Activated CD4-positive, alpha-beta memory T cell treated with anti-CD3 and anti-CD28 coated beads, Interleukin-2, amount 10 ng/mL, durations not matched to agents 7 days and 5 days (primary cell): ENCODE measurements around the gene NCBP1. TPM values are rescaled to one million over a fixed set of nuclear protein-coding genes. Genes with fewer than 3 reads are reported as not detected.

Experiments
- CTCF ChIA-PET: fragments of 350-600 bp; sonication (Branson Sonifier 250); formaldehyde crosslinking; loops from one replicate; lab custom pipeline; 2021; ENCODE audit warnings: antibody characterized with exemption, inconsistent platforms; lab: Charles Lee
- POLR2A ChIA-PET: fragments of 350-600 bp; sonication (Branson Sonifier 250); formaldehyde crosslinking; loops from one replicate; lab custom pipeline; 2021; ENCODE audit warnings: antibody characterized with exemption; lab: Charles Lee
- DNase-seq: peaks from one replicate; pipeline ENCODE4 v3.0.0-alpha.2; 2020
- H3K27ac Mint-ChIP-seq: one replicate; pipeline ENCODE4 v1.8.0; 2021; ENCODE audit warnings: mild to moderate bottlenecking, mixed read lengths
- H3K27me3 Mint-ChIP-seq: one replicate; pipeline ENCODE4 v1.8.0; 2021; ENCODE audit warnings: mixed read lengths
- H3K36me3 Mint-ChIP-seq: one replicate; pipeline ENCODE4 v1.8.0; 2021; ENCODE audit warnings: low read depth, mixed read lengths
- H3K4me1 Mint-ChIP-seq: one replicate; pipeline ENCODE4 v1.8.0; 2021; ENCODE audit warnings: mixed read lengths
- H3K4me3 Mint-ChIP-seq: one replicate; pipeline ENCODE4 v1.8.0; 2021; ENCODE audit warnings: mild to moderate bottlenecking, mixed read lengths
- H3K9me3 Mint-ChIP-seq: one replicate; pipeline ENCODE4 v1.8.0; 2021; ENCODE audit warnings: mixed read lengths
- total RNA-seq, 2 experiments: library from RNA; stranded (reverse); gene quantifications; one replicate each; pipeline ENCODE4 v1.2.3, GENCODE V29; 2021

NCBP1 gene
- total RNA-seq, 2 experiments from 2014 or later, result 34.5 to 36.5 TPM

DNA sequence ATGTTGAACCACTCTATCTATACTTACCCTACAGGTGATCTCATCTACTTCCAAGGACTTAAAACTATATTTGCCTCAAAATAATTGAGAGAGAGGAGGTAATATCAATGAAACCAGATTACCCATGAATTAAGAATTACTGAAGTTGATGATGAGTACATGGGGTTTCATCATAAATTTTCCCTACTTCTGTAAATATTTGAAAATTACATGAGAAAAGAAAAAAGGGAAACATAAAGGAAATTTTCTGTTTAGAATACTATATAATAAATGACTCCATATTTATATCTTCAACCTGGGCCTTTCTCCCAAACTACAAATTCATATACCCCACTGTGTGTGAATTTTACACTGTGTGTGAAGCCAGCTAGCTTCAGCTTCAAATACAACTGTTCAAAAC, 3.0 kb upstream of the NCBP1 start:
- Mint-ChIP-seq H3K4me3 (no peak overlapping the region), H3K27me3 (no peaks in the 10 kb centered on the region), H3K27ac (no peak overlapping the region), H3K36me3 (peaks cover 9% of the 10 kb centered on the region), H3K4me1 (peaks cover 31% of the 10 kb centered on the region), H3K9me3 (no peaks in the 10 kb centered on the region)
- ChIA-PET CTCF (interaction anchor here (3.6 to 3.9 kb wide), 2 partner anchors 15 to 16 kb away, joined by 16 to 33 read pairs; no protein-coding TSS in a partner anchor), POLR2A (no interaction called here)
- no peak for DNase-seq

- peaks cover 14% of the 10 kb centered on the region for H3K36me3 Mint-ChIP-seq
- POLR2A ChIA-PET, result interaction anchor here (0.5 to 5.0 kb wide), 23 partner anchors 9 to 1425 kb away, joined by 3 to 45 read pairs (median 7); partner anchors contain the start of genes ANP32B, HABP4, TBC1D2 and TDRD7
- DNase-seq, result no peak
- peak overlapping the region; percentile 97 for H3K27ac Mint-ChIP-seq
- peaks cover 43% of the 10 kb centered on the region for H3K4me1 Mint-ChIP-seq
- no peaks in the 10 kb centered on the region for H3K9me3 Mint-ChIP-seq
- CTCF ChIA-PET, result interaction anchor here (0.7 to 3.9 kb wide), 11 partner anchors 8 to 778 kb away, joined by 3 to 33 read pairs (median 5); partner anchors contain the start of genes TDRD7 and ZNF782
- H3K4me3 Mint-ChIP-seq, result peak overlapping the region; percentile 86
- H3K27me3 Mint-ChIP-seq, result no peaks in the 10 kb centered on the region
Observed at GRCh38 chr9:97632248-97632984, 1.2 kb upstream of the NCBP1 start.

DNA sequence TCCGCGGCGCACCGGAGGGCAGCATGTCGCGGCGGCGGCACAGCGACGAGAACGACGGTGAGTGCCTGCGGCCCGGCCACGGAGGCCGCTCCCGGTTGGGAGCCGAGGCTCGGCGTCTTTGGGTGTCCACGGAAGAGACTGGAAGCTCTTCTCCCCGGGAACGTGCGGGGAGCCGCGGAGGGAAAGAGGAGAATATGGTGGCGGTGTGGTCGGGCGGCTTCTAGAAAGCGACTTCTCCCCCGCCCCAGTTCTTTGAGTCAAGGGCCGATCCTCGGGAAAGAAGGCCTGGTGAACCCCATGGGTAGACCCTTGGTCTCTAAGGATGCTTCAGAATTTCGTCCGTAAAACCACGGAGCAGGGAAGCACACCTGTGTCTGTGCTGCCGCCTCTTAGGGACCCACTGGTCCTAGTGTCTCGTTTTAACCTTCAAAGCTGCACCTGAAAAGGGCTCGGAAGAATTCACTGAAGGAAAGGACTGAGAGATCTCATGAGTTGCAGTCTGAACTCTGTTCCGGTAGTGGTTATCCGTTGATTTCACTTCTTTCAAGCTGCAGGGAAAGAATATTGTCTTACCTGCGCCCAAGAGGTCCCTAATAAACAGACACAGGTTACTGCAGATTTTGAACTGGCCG, 354 bp downstream of the NCBP1 start:
- POLR2A ChIA-PET, result interaction anchor here (0.6 to 5.0 kb wide), 26 partner anchors 10 to 1184 kb away, joined by 3 to 45 read pairs (median 7); partner anchors contain the start of genes ANP32B, HABP4, TBC1D2 and TDRD7

GRCh38 chr9:97635026-97635425, 1.4 kb downstream of the NCBP1 start:
- Mint-ChIP-seq H3K36me3 (peaks cover 24% of the 10 kb centered on the region), H3K27ac (peak overlapping the region; percentile 97), H3K9me3 (no peaks in the 10 kb centered on the region), H3K4me1 (peaks cover 57% of the 10 kb centered on the region), H3K27me3 (no peaks in the 10 kb centered on the region), H3K4me3 (peak overlapping the region; percentile 86)
- ChIA-PET POLR2A (interaction anchor here (3.5 to 5.0 kb wide), 2 partner anchors 10 to 62 kb away, joined by 32 to 45 read pairs; partner anchors contain the start of gene XPA), CTCF (interaction anchor here (0.7 kb wide), 1 partner anchor 198 kb away, joined by 3 read pairs; no protein-coding TSS in a partner anchor)
- no peak for DNase-seq

More for the DNA sequence above, 354 bp downstream of the NCBP1 start:
- no peaks in the 10 kb centered on the region for H3K27me3 Mint-ChIP-seq
- no peaks in the 10 kb centered on the region for H3K9me3 Mint-ChIP-seq
- DNase-seq, result no peak
- peak overlapping the region; percentile 86 for H3K4me3 Mint-ChIP-seq
- peaks cover 55% of the 10 kb centered on the region for H3K4me1 Mint-ChIP-seq
- CTCF ChIA-PET, result interaction anchor here (0.9 to 3.9 kb wide), 13 partner anchors 9 to 780 kb away, joined by 3 to 33 read pairs (median 5); partner anchors contain the start of genes TDRD7 and ZNF782
- H3K36me3 Mint-ChIP-seq, result peaks cover 19% of the 10 kb centered on the region
- peak overlapping the region; percentile 97 for H3K27ac Mint-ChIP-seq

GRCh38 chr9:97636903-97637302, 3.3 kb downstream of the NCBP1 start:
- H3K27ac Mint-ChIP-seq, result no peak overlapping the region
- H3K4me1 Mint-ChIP-seq, result peaks cover 53% of the 10 kb centered on the region
- no peaks in the 10 kb centered on the region for H3K9me3 Mint-ChIP-seq
- CTCF ChIA-PET, result interaction anchor here (1.0 kb wide), 1 partner anchor 38 kb away, joined by 3 read pairs; no protein-coding TSS in a partner anchor
- no peak for DNase-seq
- peaks cover 37% of the 10 kb centered on the region for H3K36me3 Mint-ChIP-seq
- H3K4me3 Mint-ChIP-seq, result peak overlapping the region; percentile 10
- POLR2A ChIA-PET, result no interaction called here
- no peaks in the 10 kb centered on the region for H3K27me3 Mint-ChIP-seq

GRCh38 chr9:97638666-97639065, 5.0 kb downstream of the NCBP1 start:
- no peak overlapping the region for H3K4me3 Mint-ChIP-seq
- H3K27ac Mint-ChIP-seq, result no peak overlapping the region
- no peaks in the 10 kb centered on the region for H3K27me3 Mint-ChIP-seq
- H3K9me3 Mint-ChIP-seq, result no peaks in the 10 kb centered on the region
- no peak for DNase-seq
- POLR2A ChIA-PET, result interaction anchor here (1.3 kb wide), 1 partner anchor 9 kb away, joined by 4 read pairs; no protein-coding TSS in a partner anchor
- H3K4me1 Mint-ChIP-seq, result peaks cover 46% of the 10 kb centered on the region
- peaks cover 44% of the 10 kb centered on the region for H3K36me3 Mint-ChIP-seq
- CTCF ChIA-PET, result interaction anchor here (0.7 to 1.0 kb wide), 3 partner anchors 9 to 59 kb away, joined by 3 read pairs; partner anchors contain the start of gene XPA

GRCh38 chr9:97640325-97640724, 6.7 kb downstream of the NCBP1 start:
- Mint-ChIP-seq H3K36me3 (peaks cover 48% of the 10 kb centered on the region), H3K27ac (no peak overlapping the region), H3K9me3 (no peaks in the 10 kb centered on the region), H3K4me1 (peaks cover 36% of the 10 kb centered on the region), H3K27me3 (no peaks in the 10 kb centered on the region), H3K4me3 (no peak overlapping the region)
- CTCF ChIA-PET, result interaction anchor here (0.7 kb wide), 1 partner anchor 10 kb away, joined by 4 read pairs; no protein-coding TSS in a partner anchor
- no peak for DNase-seq
- POLR2A ChIA-PET, result interaction anchor here (0.8 to 1.0 kb wide), 2 partner anchors 15 to 280 kb away, joined by 3 read pairs; no protein-coding TSS in a partner anchor

DNA sequence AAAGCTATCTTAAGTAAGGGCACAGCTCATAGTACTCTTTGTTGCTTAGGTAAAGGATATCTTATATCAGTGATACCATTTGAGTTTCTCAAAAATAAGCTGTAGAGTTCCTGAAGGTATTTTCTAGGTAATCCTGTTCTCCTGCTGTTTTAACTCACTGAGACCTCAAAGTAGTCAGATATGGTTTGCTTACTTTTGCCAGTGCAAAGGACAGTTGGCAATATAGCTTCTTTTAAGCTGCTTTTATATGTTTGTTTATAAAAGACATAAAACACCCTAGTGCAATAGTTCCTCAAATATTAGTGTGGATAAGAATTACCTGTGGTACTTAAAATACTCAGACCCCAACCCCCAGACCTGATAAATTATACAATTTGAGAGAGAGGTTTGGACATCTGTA, 12.1 kb downstream of the NCBP1 start:
- Mint-ChIP-seq H3K4me3 (no peak overlapping the region), H3K36me3 (peaks cover 56% of the 10 kb centered on the region), H3K27ac (no peak overlapping the region), H3K27me3 (no peaks in the 10 kb centered on the region), H3K4me1 (peaks cover 4% of the 10 kb centered on the region), H3K9me3 (no peaks in the 10 kb centered on the region)
- POLR2A ChIA-PET, result interaction anchor here (1.1 to 7.8 kb wide), 2 partner anchors 11 to 12 kb away, joined by 3 to 45 read pairs; partner anchors contain the start of genes NCBP1 and TSTD2
- CTCF ChIA-PET, result interaction anchor here (1.2 to 1.5 kb wide), 5 partner anchors 12 to 234 kb away, joined by 3 to 5 read pairs (median 3); partner anchors contain the start of genes NCBP1, TDRD7 and TSTD2
- no peak for DNase-seq

- POLR2A ChIA-PET, result interaction anchor here (1.3 to 7.8 kb wide), 2 partner anchors 9 to 14 kb away, joined by 4 to 45 read pairs; partner anchors contain the start of genes NCBP1 and TSTD2
Observed at GRCh38 chr9:97647996-97648395, 14.4 kb downstream of the NCBP1 start.

GRCh38 chr9:97651646-97652045, 18.0 kb downstream of the NCBP1 start:
- H3K4me1 Mint-ChIP-seq, result peaks cover 9% of the 10 kb centered on the region
- H3K4me3 Mint-ChIP-seq, result no peak overlapping the region
- ChIA-PET POLR2A (interaction anchor here (0.6 to 2.9 kb wide), 3 partner anchors 18 to 45 kb away, joined by 3 to 11 read pairs (median 3); partner anchors contain the start of genes NCBP1 and TSTD2), CTCF (interaction anchor here (0.5 kb wide), 1 partner anchor 249 kb away, joined by 3 read pairs; no protein-coding TSS in a partner anchor)
- H3K27me3 Mint-ChIP-seq, result no peaks in the 10 kb centered on the region
- H3K36me3 Mint-ChIP-seq, result peaks cover 74% of the 10 kb centered on the region
- peak overlapping the region; percentile 56 for H3K27ac Mint-ChIP-seq
- DNase-seq, result no peak
- H3K9me3 Mint-ChIP-seq, result no peaks in the 10 kb centered on the region

More at GRCh38 chr9:97647996-97648395, 14.4 kb downstream of the NCBP1 start:
- H3K27ac Mint-ChIP-seq, result no peak overlapping the region
- peaks cover 62% of the 10 kb centered on the region for H3K36me3 Mint-ChIP-seq
- H3K4me3 Mint-ChIP-seq, result no peak overlapping the region
- H3K9me3 Mint-ChIP-seq, result no peaks in the 10 kb centered on the region
- H3K27me3 Mint-ChIP-seq, result no peaks in the 10 kb centered on the region
- CTCF ChIA-PET, result interaction anchor here (0.6 to 0.8 kb wide), 4 partner anchors 10 to 242 kb away, joined by 3 read pairs; no protein-coding TSS in a partner anchor
- DNase-seq, result no peak
- H3K4me1 Mint-ChIP-seq, result peaks cover 9% of the 10 kb centered on the region

- Mint-ChIP-seq H3K27ac (no peak overlapping the region), H3K9me3 (no peaks in the 10 kb centered on the region)
- CTCF ChIA-PET, result no interaction called here
Observed at GRCh38 chr9:97658707-97659106, 25.1 kb downstream of the NCBP1 start.

GRCh38 chr9:97659771-97660170, 26.1 kb downstream of the NCBP1 start:
- Mint-ChIP-seq H3K27me3 (no peaks in the 10 kb centered on the region), H3K36me3 (peaks cover 77% of the 10 kb centered on the region), H3K9me3 (no peaks in the 10 kb centered on the region), H3K27ac (no peak overlapping the region), H3K4me3 (no peak overlapping the region), H3K4me1 (peaks cover 3% of the 10 kb centered on the region)
- ChIA-PET POLR2A (interaction anchor here (1.4 kb wide), 1 partner anchor 26 kb away, joined by 7 read pairs; the partner anchor contains the start of genes NCBP1 and TSTD2), CTCF (interaction anchor here (1.3 kb wide), 1 partner anchor 375 kb away, joined by 4 read pairs; no protein-coding TSS in a partner anchor)
- DNase-seq, result no peak

More at GRCh38 chr9:97658707-97659106, 25.1 kb downstream of the NCBP1 start:
- no peaks in the 10 kb centered on the region for H3K27me3 Mint-ChIP-seq
- peaks cover 77% of the 10 kb centered on the region for H3K36me3 Mint-ChIP-seq
- DNase-seq, result no peak
- H3K4me3 Mint-ChIP-seq, result no peak overlapping the region
- H3K4me1 Mint-ChIP-seq, result peaks cover 2% of the 10 kb centered on the region
- POLR2A ChIA-PET, result no interaction called here
